Mammary epithelial cell (primary cell): ENCODE data around the gene LYRM4.

Experiments used
- EZH2 ChIP-seq: IDR thresholded peaks from 2 replicates; pipeline ENCODE4 v1.6.1; 2012; ENCODE audit warnings: low read length, inconsistent platforms, borderline replicate concordance
- TF ChIP-seq, protein P1 (sequence below), 2 donors: IDR thresholded peaks in 1 of 2; conservative IDR thresholded peaks in 1 of 2; 2 replicates each; pipeline ENCODE4 v1.5.1; 2011 to 2012; ENCODE audit warnings: inconsistent platforms in 2 of 2, low read length in 2 of 2, mild to moderate bottlenecking in 2 of 2, control low read depth in 1 of 2, low read depth in 1 of 2; ENCODE audit not compliant: insufficient read depth in 1 of 2; ENCODE audit errors: extremely low read depth in 1 of 2

DNA sequence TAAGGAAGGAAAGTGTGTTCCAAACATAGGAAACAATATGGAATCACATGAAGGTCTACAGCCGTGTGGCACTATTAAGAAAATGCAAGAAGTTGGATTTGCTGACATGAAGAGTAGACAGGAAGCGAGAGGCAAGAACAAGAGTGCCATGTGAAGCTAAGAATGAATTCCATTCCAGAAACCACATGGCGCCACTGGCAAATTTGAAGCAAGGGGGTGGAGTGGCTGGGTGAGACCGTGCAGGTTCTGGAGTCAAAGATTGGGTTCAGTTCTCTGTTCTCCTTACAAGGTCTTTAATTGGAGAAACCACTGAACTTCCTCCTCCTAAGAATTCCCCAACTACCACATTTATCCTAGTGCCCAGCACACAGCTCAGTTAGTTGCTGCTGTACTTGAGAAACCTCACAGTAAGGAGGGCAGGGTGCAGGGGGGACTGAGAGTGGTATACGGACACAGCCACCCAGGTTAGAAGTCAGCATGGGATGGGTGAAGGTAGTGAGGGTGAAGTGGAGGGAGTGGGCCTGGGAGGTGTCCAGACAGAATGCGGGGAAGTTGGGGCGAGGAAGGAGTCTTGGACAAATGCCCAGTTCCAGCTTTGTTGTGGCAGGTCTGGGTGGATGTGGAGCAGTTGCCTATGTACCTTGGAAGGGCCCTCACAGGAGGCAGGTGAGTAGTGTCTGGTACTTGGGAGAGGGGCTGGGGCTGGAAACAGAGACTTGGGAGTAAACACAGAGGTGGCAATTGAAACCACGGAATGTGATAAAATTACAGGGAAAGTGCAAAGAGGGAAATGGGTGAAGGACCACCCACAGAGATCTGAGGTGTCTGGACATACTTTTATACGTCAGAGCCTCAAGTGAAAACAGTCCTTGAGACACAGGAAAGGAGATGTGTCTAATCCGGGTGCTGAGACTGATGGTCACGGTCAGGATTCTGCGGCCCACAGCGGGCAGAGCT is 14.3 kb downstream of the LYRM4 start:
- TF ChIP-seq EZH2, result no peak
- TF ChIP-seq, protein P1, sequence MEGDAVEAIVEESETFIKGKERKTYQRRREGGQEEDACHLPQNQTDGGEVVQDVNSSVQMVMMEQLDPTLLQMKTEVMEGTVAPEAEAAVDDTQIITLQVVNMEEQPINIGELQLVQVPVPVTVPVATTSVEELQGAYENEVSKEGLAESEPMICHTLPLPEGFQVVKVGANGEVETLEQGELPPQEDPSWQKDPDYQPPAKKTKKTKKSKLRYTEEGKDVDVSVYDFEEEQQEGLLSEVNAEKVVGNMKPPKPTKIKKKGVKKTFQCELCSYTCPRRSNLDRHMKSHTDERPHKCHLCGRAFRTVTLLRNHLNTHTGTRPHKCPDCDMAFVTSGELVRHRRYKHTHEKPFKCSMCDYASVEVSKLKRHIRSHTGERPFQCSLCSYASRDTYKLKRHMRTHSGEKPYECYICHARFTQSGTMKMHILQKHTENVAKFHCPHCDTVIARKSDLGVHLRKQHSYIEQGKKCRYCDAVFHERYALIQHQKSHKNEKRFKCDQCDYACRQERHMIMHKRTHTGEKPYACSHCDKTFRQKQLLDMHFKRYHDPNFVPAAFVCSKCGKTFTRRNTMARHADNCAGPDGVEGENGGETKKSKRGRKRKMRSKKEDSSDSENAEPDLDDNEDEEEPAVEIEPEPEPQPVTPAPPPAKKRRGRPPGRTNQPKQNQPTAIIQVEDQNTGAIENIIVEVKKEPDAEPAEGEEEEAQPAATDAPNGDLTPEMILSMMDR (conservative IDR thresholded peaks at IDR 0.05 in 1 of 2, IDR thresholded peaks at IDR 0.05 in 1 of 2; ENCODE audit: extremely low read depth in 1 of 2, insufficient read depth in 1 of 2, low read depth in 1 of 2, low read length in 2 of 2), result no peak
